Smooth muscle cell (in vitro differentiated cells): ENCODE measurements around the gene PRKCSH. TPM values are rescaled to one million over a fixed set of nuclear protein-coding genes. Genes with fewer than 3 reads are reported as not detected.
A peak's percentile ranks its signal among the peaks of the same experiment; 100 is the strongest.

ENCODE experiments used
- DNase-seq: peaks from one replicate; lab custom pipeline; 2025; ENCODE audit not compliant: unreplicated experiment; lab: John Stamatoyannopoulos, UW
- H2AFZ ChIP-seq: fragments of 200-600 bp; sonication (generic); 2 replicates; pipeline ENCODE4 v1.6.0; 2016; ENCODE audit warnings: antibody characterized with exemption, low read depth, mild to moderate bottlenecking
- H3F3A ChIP-seq: fragments of 200-600 bp; sonication (generic); 2 replicates; pipeline ENCODE4 v1.6.0; 2017; ENCODE audit warnings: antibody characterized with exemption, low read depth
- H3K27ac ChIP-seq: fragments of 200-600 bp; sonication (generic); 2 replicates; pipeline ENCODE4 v1.5.1; 2016; ENCODE audit warnings: low read depth, mild to moderate bottlenecking
- H3K27me3 ChIP-seq: fragments of 200-600 bp; sonication (generic); 2 replicates; pipeline ENCODE4 v1.6.1; 2016; ENCODE audit warnings: low read depth, mild to moderate bottlenecking
- H3K36me3 ChIP-seq: fragments of 200-600 bp; sonication (generic); 2 replicates; pipeline ENCODE4 v1.5.1; 2016; ENCODE audit warnings: low read depth
- H3K4me1 ChIP-seq: fragments of 200-600 bp; sonication (generic); 2 replicates; pipeline ENCODE4 v1.5.1; 2016; ENCODE audit warnings: low read depth
- H3K4me2 ChIP-seq: fragments of 200-600 bp; sonication (generic); 2 replicates; pipeline ENCODE4 v1.6.0; 2016; ENCODE audit warnings: mild to moderate bottlenecking
- H3K4me3 ChIP-seq: fragments of 200-600 bp; sonication (generic); 2 replicates; pipeline ENCODE4 v1.5.1; 2016; ENCODE audit warnings: mild to moderate bottlenecking
- H3K79me2 ChIP-seq: fragments of 200-600 bp; sonication (generic); 2 replicates; pipeline ENCODE4 v1.6.0; 2016; ENCODE audit warnings: low read depth, mild to moderate bottlenecking
- H3K9ac ChIP-seq: fragments of 200-600 bp; sonication (generic); 2 replicates; pipeline ENCODE4 v1.6.0; 2016; ENCODE audit warnings: low read depth
- H3K9me3 ChIP-seq: fragments of 200-600 bp; sonication (generic); replicated peaks from 2 replicates; pipeline ENCODE4 v1.5.1; 2016; ENCODE audit warnings: low read depth
- H4K20me1 ChIP-seq: fragments of 200-600 bp; sonication (generic); 2 replicates; pipeline ENCODE4 v1.6.0; 2016; ENCODE audit warnings: low read depth
- WGBS: methylation state at CpG from one replicate; pipeline ENCODE4 v1.1.7; 2016; ENCODE audit warnings: low lambda C conversion rate; 5-methylcytosine and 5-hydroxymethylcytosine counted together
- polyA plus RNA-seq: library from polyadenylated mRNA; unstranded; fragments of >200 nt; fragmentation: Nextera tagmentation; extraction: Ambion mirVana; gene quantifications from 2 replicates; pipeline ENCODE4 v1.2.1, GENCODE V29; 2016
- total RNA-seq: library from RNA; depleted of rRNA; stranded (reverse); fragments of >200 nt; gene quantifications from 2 replicates; pipeline ENCODE4 v1.2.3, GENCODE V29; 2014
- TF ChIP-seq, protein P1 (sequence below): fragments of 200-600 bp; sonication (generic); IDR thresholded peaks from 2 replicates; pipeline ENCODE4 v1.5.1; 2017; ENCODE audit warnings: borderline replicate concordance, mild to moderate bottlenecking, antibody characterized with exemption; ENCODE audit not compliant: insufficient read depth, poor library complexity, severe bottlenecking

The PRKCSH gene, protein sequence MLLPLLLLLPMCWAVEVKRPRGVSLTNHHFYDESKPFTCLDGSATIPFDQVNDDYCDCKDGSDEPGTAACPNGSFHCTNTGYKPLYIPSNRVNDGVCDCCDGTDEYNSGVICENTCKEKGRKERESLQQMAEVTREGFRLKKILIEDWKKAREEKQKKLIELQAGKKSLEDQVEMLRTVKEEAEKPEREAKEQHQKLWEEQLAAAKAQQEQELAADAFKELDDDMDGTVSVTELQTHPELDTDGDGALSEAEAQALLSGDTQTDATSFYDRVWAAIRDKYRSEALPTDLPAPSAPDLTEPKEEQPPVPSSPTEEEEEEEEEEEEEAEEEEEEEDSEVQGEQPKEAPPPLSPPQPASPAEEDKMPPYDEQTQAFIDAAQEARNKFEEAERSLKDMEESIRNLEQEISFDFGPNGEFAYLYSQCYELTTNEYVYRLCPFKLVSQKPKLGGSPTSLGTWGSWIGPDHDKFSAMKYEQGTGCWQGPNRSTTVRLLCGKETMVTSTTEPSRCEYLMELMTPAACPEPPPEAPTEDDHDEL
- total RNA-seq (25.9 and 47.4 TPM in 2 replicates), polyA plus RNA-seq (165 and 169 TPM in 2 replicates)

DNA sequence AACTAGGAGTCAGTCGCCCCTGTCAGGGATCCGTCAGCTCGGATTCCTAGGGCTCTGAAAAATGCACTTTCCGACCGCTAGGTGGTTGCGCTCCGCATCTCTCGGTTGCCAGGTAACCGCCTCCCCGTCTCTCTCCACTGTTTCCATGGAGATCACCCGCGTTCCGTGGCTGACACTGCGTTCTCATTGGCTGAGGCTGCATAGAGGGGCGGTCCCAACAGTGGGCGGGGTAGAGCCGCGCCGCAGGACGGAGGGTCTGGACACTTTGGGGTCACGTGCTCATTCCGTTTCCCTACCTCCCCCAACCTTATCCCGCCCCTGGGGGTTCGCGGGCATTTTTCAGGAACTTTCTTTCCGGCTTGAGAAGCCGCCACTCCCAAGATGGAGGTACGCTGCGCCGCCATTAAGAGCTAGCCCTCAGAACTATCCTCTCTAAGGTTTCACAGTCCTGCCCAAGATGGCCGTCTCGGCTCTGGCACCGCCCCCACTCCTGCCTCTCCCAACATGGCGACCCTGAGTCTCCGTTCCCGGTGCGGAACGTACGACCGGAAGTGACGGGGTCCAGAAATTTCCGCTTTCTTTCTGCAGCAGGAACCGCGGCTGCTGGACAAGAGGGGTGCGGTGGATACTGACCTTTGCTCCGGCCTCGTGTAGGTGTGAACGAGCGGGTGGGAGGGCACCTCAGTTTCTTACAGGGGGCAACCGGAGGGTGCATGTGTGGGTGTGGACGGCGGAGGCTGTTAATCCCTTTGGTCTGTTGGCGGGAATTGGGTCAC is at the start of gene PRKCSH, which contains the start of gene ODAD3:
Gene PRKCSH (plus strand): TSS at position 579 of the 776 bp plus-strand sequence. CDS start 483 bp downstream, outside the sequence.
Gene ODAD3 (minus strand): TSS at position 65 of the 776 bp plus-strand sequence. CDS start 105 bp downstream, outside the sequence.
- TF ChIP-seq, protein P1, sequence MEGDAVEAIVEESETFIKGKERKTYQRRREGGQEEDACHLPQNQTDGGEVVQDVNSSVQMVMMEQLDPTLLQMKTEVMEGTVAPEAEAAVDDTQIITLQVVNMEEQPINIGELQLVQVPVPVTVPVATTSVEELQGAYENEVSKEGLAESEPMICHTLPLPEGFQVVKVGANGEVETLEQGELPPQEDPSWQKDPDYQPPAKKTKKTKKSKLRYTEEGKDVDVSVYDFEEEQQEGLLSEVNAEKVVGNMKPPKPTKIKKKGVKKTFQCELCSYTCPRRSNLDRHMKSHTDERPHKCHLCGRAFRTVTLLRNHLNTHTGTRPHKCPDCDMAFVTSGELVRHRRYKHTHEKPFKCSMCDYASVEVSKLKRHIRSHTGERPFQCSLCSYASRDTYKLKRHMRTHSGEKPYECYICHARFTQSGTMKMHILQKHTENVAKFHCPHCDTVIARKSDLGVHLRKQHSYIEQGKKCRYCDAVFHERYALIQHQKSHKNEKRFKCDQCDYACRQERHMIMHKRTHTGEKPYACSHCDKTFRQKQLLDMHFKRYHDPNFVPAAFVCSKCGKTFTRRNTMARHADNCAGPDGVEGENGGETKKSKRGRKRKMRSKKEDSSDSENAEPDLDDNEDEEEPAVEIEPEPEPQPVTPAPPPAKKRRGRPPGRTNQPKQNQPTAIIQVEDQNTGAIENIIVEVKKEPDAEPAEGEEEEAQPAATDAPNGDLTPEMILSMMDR, result peak; percentile 71
- Histone ChIP-seq H3K27ac (peak within 1 kb of the TSS; percentile 78), H2AFZ (peak within 1 kb of the TSS; percentile 93), H3K4me2 (peak within 1 kb of the TSS; percentile 92), H3K9me3 (no peaks in the 10 kb centered on the region), H3F3A (no peaks in the 10 kb centered on the region), H3K4me3 (peak within 1 kb of the TSS; percentile 70), H4K20me1 (no peaks in the 10 kb centered on the region), H3K4me1 (peaks cover 4% of the 10 kb centered on the region), H3K79me2 (peaks cover 20% of the 10 kb centered on the region), H3K9ac (peak within 1 kb of the TSS; percentile 65), H3K27me3 (no peaks in the 10 kb centered on the region), H3K36me3 (no peaks in the 10 kb centered on the region)
- peak; percentile 99 for DNase-seq
- WGBS, result under 1% methylated on average over 52 of the region's 53 CpGs

DNA sequence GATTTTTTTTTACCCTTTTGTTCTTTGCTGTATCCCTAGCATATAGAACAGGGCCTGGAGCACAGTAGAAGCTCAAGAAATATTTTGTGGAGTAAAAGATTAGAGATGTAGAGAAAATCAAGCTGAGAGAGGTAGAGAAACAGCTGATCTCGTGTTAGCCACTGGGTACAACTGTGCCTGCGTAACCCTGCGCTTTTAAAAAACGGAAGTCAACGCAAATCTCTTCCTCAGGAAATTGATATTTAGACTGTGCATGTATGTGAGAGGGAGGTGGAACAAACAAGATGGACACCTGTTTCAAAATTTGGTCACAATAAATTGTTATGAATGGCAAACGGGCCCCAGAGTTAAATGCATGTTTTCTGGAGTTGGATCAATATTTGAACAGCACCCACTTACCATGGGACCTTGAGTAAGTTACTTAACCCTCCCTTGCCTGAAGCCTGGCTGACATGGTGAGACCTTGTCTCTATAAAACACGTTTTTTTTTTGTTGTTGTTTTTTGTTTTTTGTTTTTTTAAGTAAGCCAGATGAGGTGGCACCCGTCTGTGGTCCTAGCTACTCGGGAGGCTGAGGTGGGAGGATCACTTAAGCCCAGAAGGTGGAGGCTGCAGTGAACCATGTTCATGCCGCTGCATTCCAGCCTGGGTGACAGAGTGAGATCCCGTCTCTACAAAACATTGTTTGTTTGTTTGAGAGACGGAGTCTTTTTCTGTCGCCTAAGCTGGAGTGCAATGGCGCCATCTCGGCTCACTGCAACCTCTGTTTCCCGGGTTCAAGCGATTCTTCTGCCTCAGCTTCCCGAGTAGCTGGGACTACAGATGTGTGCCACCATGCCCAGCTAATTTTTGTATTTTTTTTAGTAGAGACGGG is 48.0 kb upstream of the PRKCSH start:
- H3K4me1 ChIP-seq, result peaks cover 5% of the 10 kb centered on the region
- no peak overlapping the region for H3K27ac ChIP-seq
- no peak for DNase-seq
- no peaks in the 10 kb centered on the region for H3K79me2 ChIP-seq
- no peaks in the 10 kb centered on the region for H3K9me3 ChIP-seq
- no peaks in the 10 kb centered on the region for H4K20me1 ChIP-seq
- H2AFZ ChIP-seq, result no peak overlapping the region
- H3K9ac ChIP-seq, result no peak overlapping the region
- no peaks in the 10 kb centered on the region for H3K27me3 ChIP-seq
- TF ChIP-seq, protein P1, result no peak
- WGBS, result 89% methylated on average over 19 of the region's 19 CpGs
- H3K4me2 ChIP-seq, result no peak overlapping the region
- no peaks in the 10 kb centered on the region for H3F3A ChIP-seq
- H3K4me3 ChIP-seq, result no peak overlapping the region
- H3K36me3 ChIP-seq, result no peaks in the 10 kb centered on the region

DNA sequence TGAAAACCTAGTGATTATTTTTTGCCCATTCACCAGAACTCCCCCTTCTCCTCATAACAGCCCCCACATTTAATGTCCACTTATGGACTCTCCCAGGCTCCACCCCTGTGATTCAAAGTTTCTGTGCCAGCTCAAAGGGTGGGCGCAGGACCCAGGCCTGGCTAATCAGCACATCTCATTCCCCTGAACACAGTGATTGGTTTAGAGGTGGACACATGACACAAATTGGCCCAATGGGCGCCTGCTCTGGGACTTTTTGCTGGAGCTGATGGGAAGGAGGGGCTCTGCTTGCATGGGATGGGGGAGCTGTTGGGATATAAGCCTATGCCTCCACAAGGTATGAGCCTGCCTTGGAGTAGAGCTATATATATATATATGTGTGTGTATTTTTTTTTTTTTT is 45.1 kb upstream of the PRKCSH start:
- no peaks in the 10 kb centered on the region for H3K27me3 ChIP-seq
- no peaks in the 10 kb centered on the region for H3K36me3 ChIP-seq
- no peak overlapping the region for H3K4me3 ChIP-seq
- H3K79me2 ChIP-seq, result no peaks in the 10 kb centered on the region
- no peaks in the 10 kb centered on the region for H3K9me3 ChIP-seq
- no peak overlapping the region for H2AFZ ChIP-seq
- 98% methylated on average over 2 of the region's 2 CpGs for whole genome bisulfite sequencing
- no peak for DNase-seq
- no peaks in the 10 kb centered on the region for H4K20me1 ChIP-seq
- TF ChIP-seq, protein P1, result no peak
- H3K4me2 ChIP-seq, result no peak overlapping the region
- H3K4me1 ChIP-seq, result no peaks in the 10 kb centered on the region
- H3K9ac ChIP-seq, result no peak overlapping the region
- no peak overlapping the region for H3K27ac ChIP-seq
- H3F3A ChIP-seq, result no peaks in the 10 kb centered on the region
